HEK293 (cell line): ENCODE results near the gene HBZ.

Experiments
- CTCF ChIA-PET: fragments of 350-600 bp; formaldehyde crosslinking; extraction: SDS; loops from one replicate; lab custom pipeline; 2021; ENCODE audit warnings: antibody characterized with exemption; lab: Yijun Ruan, JAX
- POLR2A ChIA-PET: fragments of 300-600 bp; formaldehyde crosslinking; extraction: SDS; loops from one replicate; lab custom pipeline; 2020; ENCODE audit warnings: antibody characterized with exemption, inconsistent platforms; lab: Yijun Ruan, JAX
- H3K27ac ChIP-seq: fragments of 200-500 bp; sonication (Bioruptor generic); 2 replicates; pipeline ENCODE4 v1.5.1; 2014; ENCODE audit warnings: low read depth, low read length, control low read depth, inconsistent platforms; ENCODE audit errors: extremely low read depth
- H3K36me3 ChIP-seq, 2 experiments: fragments of 200-500 bp in 1 of 2; sonication (Bioruptor generic) in 1 of 2; 1 replicate in 1 of 2; 2 replicates in 1 of 2; pipeline ENCODE4 v1.5.1; 2014 to 2017; ENCODE audit warnings: inconsistent platforms in 2 of 2, low read length in 2 of 2; ENCODE audit not compliant: control insufficient read depth in 2 of 2, insufficient read depth in 1 of 2
- H3K4me1 ChIP-seq: fragments of 200-500 bp; sonication (Bioruptor generic); 2 replicates; pipeline ENCODE4 v1.5.1; 2014; ENCODE audit warnings: mild to moderate bottlenecking, low read length, inconsistent platforms; ENCODE audit not compliant: control insufficient read depth, insufficient read depth
- H3K4me3 ChIP-seq: 2 replicates; pipeline ENCODE4 v1.5.1; 2011; ENCODE audit warnings: low read depth, mild to moderate bottlenecking, control low read depth, low read length, moderate library complexity
- H3K9me3 ChIP-seq: fragments of 200-500 bp; sonication (Bioruptor generic); 2 replicates; pipeline ENCODE4 v1.5.1; 2014; ENCODE audit warnings: low read depth, low read length, inconsistent platforms; ENCODE audit not compliant: control insufficient read depth, insufficient read depth
- EGR2 ChIP-seq: fragments of 450-650 bp; formaldehyde crosslinking; IDR thresholded peaks from 2 replicates; pipeline ENCODE4 v1.5.1; 2016; ENCODE audit warnings: low read depth, missing biosample characterization, missing genetic modification characterization
- YY1 ChIP-seq: fragments of 450-650 bp; formaldehyde crosslinking; IDR thresholded peaks from 2 replicates; pipeline ENCODE4 v1.5.1; 2018; ENCODE audit warnings: missing biosample characterization, missing genetic modification characterization
- ZBTB21 ChIP-seq: fragments of 450-650 bp; formaldehyde crosslinking; IDR thresholded peaks from 2 replicates; pipeline ENCODE4 v1.5.1; 2017; ENCODE audit warnings: missing biosample characterization, missing genetic modification characterization
- ZBTB8A ChIP-seq: fragments of 450-650 bp; formaldehyde crosslinking; IDR thresholded peaks from 2 replicates; pipeline ENCODE4 v1.5.1; 2016; ENCODE audit warnings: missing biosample characterization, missing genetic modification characterization
- ZEB2 ChIP-seq: fragments of 450-650 bp; formaldehyde crosslinking; IDR thresholded peaks from 2 replicates; pipeline ENCODE4 v1.5.1; 2016; ENCODE audit warnings: missing biosample characterization, missing genetic modification characterization
- ZNF146 ChIP-seq: fragments of 450-650 bp; formaldehyde crosslinking; IDR thresholded peaks from 2 replicates; pipeline ENCODE4 v1.5.1; 2016; ENCODE audit warnings: missing biosample characterization, missing genetic modification characterization
- ZNF26 ChIP-seq: fragments of 450-650 bp; formaldehyde crosslinking; IDR thresholded peaks from 2 replicates; pipeline ENCODE4 v1.5.1; 2016; ENCODE audit warnings: missing biosample characterization, missing genetic modification characterization
- ZNF324 ChIP-seq: fragments of 450-650 bp; formaldehyde crosslinking; IDR thresholded peaks from 2 replicates; pipeline ENCODE4 v1.5.1; 2016; ENCODE audit warnings: missing biosample characterization, missing genetic modification characterization
- ZNF501 ChIP-seq: fragments of 450-650 bp; formaldehyde crosslinking; IDR thresholded peaks from 2 replicates; pipeline ENCODE4 v1.5.1; 2016; ENCODE audit warnings: missing biosample characterization, missing genetic modification characterization
- ZNF580 ChIP-seq: fragments of 450-650 bp; formaldehyde crosslinking; IDR thresholded peaks from 2 replicates; pipeline ENCODE4 v1.5.1; 2016; ENCODE audit warnings: missing biosample characterization, missing genetic modification characterization
- ZNF623 ChIP-seq: fragments of 450-650 bp; formaldehyde crosslinking; IDR thresholded peaks from 2 replicates; pipeline ENCODE4 v1.5.1; 2016; ENCODE audit warnings: missing biosample characterization, missing genetic modification characterization
- ZNF664 ChIP-seq: fragments of 450-650 bp; formaldehyde crosslinking; IDR thresholded peaks from 2 replicates; pipeline ENCODE4 v1.5.1; 2016; ENCODE audit warnings: missing biosample characterization, missing genetic modification characterization
- ZNF701 ChIP-seq: fragments of 450-650 bp; formaldehyde crosslinking; IDR thresholded peaks from 2 replicates; pipeline ENCODE4 v1.5.1; 2016; ENCODE audit warnings: missing biosample characterization, missing genetic modification characterization
- ZNF76 ChIP-seq: fragments of 450-650 bp; formaldehyde crosslinking; IDR thresholded peaks from 2 replicates; pipeline ENCODE4; 2016; ENCODE audit warnings: low read depth, missing biosample characterization, missing genetic modification characterization, borderline replicate concordance
- TF ChIP-seq, protein P1 (sequence below): fragments of 450-650 bp; formaldehyde crosslinking; IDR thresholded peaks from 2 replicates; pipeline ENCODE4; 2016; ENCODE audit warnings: missing biosample characterization, missing genetic modification characterization
- TF ChIP-seq, protein P2 (sequence below): fragments of 450-650 bp; formaldehyde crosslinking; IDR thresholded peaks from 2 replicates; pipeline ENCODE4 v1.5.1; 2017; ENCODE audit warnings: missing biosample characterization, mild to moderate bottlenecking, missing genetic modification characterization, moderate library complexity

HBZ gene

DNA sequence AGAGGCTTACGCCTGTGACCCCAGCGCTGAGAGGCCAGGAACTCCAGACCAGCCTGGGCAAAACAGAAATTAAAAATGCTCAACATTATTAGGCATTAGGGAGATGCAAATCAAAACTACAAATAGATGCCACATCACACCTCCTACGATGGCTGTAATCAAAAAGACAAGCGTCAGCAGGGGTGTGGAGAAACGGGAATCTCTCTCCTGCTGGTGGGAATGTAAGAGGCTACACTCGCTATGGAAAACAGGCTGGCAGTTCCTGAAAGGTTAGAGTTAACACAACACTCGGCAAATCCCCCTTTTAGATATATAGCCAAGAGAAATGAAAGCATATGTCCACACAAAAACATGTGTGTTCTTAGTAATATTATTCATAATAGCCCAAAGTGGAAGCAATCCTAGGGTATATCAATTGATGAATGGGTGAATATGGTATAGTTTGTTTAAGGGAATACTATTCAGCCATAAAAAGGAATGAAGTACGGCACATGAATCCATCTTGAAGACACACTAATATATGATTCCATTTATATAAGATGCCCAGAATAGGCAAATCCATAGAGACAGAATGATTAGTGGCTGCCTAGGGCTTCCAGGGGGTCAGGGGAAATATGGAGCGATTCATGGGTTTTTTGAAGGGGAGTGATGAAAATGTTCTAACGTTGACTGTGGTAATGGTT lies 12.1 kb upstream of the HBZ start:
- no peak overlapping the region for H3K27ac ChIP-seq
- TF ChIP-seq ZBTB21 (tag by site-specific recombination) (no peak), ZNF146 (tag by site-specific recombination) (peak; percentile 99), EGR2 (tag by site-specific recombination) (no peak), ZNF580 (tag by site-specific recombination) (0 out of 2 replicates have a peak, but pooled peaks have one; percentile 36), ZNF664 (tag by site-specific recombination) (no peak), ZNF26 (no peak)
- H3K4me1 ChIP-seq, result no peaks in the 10 kb centered on the region
- no peaks in the 10 kb centered on the region for H3K9me3 ChIP-seq
- H3K36me3 ChIP-seq, result peaks cover 0 to 4% of the 10 kb centered on the region in 2 experiments; a peak in 1 of 3 replicates
- H3K4me3 ChIP-seq, result no peak overlapping the region
- CTCF ChIA-PET, result interaction anchor here (1.2 to 2.2 kb wide), 3 partner anchors 23 to 183 kb away, joined by 3 to 5 read pairs (median 3); no protein-coding TSS in a partner anchor
- POLR2A ChIA-PET, result no interaction called here

- TF ChIP-seq ZNF501, result no peak
- no peak for TF ChIP-seq ZNF76 (tag by site-specific recombination)
- TF ChIP-seq, protein P1, sequence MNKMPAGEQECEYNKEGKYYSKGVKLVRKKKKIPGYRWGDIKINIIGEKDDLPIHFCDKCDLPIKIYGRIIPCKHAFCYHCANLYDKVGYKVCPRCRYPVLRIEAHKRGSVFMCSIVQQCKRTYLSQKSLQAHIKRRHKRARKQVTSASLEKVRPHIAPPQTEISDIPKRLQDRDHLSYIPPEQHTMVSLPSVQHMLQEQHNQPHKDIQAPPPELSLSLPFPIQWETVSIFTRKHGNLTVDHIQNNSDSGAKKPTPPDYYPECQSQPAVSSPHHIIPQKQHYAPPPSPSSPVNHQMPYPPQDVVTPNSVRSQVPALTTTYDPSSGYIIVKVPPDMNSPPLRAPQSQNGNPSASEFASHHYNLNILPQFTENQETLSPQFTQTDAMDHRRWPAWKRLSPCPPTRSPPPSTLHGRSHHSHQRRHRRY (tag by site-specific recombination), result no peak
- no peak for TF ChIP-seq ZNF623 (tag by site-specific recombination)
- TF ChIP-seq ZNF701, result 0 out of 2 replicates have a peak, but pooled peaks have one; percentile 62
- TF ChIP-seq ZBTB8A (tag by site-specific recombination), result 0 out of 2 replicates have a peak, but pooled peaks have one; percentile 17
- POLR2A ChIA-PET, result no interaction called here
- Histone ChIP-seq H3K4me1 (no peaks in the 10 kb centered on the region), H3K36me3 (no peaks in the 10 kb centered on the region; a peak in 1 of 3 replicates), H3K4me3 (no peak overlapping the region), H3K9me3 (no peaks in the 10 kb centered on the region), H3K27ac (no peak overlapping the region)
- CTCF ChIA-PET, result interaction anchor here (0.6 to 1.1 kb wide), 3 partner anchors 34 to 77 kb away, joined by 3 to 5 read pairs (median 4); partner anchors contain the start of gene RHBDF1
These were observed 10.0 kb upstream of the HBZ start for GRCh38 chr16:142405-142967.

- no peaks in the 10 kb centered on the region for H3K9me3 ChIP-seq
- H3K4me3 ChIP-seq, result no peak overlapping the region
- no peaks in the 10 kb centered on the region for H3K36me3 ChIP-seq
- TF ChIP-seq YY1 (tag by site-specific recombination) (no peak), ZNF324 (no peak), ZEB2 (tag by site-specific recombination) (no peak)
- TF ChIP-seq, protein P2, sequence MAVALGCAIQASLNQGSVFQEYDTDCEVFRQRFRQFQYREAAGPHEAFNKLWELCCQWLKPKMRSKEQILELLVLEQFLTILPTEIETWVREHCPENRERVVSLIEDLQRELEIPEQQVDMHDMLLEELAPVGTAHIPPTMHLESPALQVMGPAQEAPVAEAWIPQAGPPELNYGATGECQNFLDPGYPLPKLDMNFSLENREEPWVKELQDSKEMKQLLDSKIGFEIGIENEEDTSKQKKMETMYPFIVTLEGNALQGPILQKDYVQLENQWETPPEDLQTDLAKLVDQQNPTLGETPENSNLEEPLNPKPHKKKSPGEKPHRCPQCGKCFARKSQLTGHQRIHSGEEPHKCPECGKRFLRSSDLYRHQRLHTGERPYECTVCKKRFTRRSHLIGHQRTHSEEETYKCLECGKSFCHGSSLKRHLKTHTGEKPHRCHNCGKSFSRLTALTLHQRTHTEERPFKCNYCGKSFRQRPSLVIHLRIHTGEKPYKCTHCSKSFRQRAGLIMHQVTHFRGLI, result no peak
- no peaks in the 10 kb centered on the region for H3K4me1 ChIP-seq
- ChIA-PET POLR2A (no interaction called here), CTCF (interaction anchor here (1.0 to 1.1 kb wide), 2 partner anchors 34 to 70 kb away, joined by 3 to 4 read pairs; partner anchors contain the start of gene RHBDF1)
- H3K27ac ChIP-seq, result no peak overlapping the region
These were observed 9.4 kb upstream of the HBZ start for GRCh38 chr16:143047-143446.
